ENCODE data around the gene BOC. TPM values are rescaled to one million over a fixed set of nuclear protein-coding genes. Genes with fewer than 3 reads are reported as not detected.

Gene BOC
- polyA plus RNA-seq, 1 experiment, result 11.2 TPM

DNA sequence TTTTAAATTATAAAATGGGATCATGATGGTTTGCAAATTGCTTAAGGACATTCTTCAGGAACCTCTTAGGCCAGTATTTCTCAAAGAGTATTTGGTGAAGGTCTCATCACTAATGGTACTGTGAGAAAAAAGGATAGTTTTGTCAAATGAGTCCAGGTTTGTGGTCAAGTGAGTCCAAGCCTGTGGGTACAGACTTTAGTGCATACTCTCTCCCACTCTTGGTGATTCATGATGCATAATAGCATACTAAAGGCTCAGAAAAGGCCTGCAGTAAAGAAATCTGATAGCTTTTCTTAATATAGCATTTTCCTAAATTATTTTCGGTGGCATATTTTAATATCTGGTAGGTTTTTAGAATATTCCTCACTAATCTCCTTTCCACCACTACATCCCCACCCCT is 20.0 kb downstream of the BOC start:
- TF ChIP-seq CTCF (IDR thresholded peaks at IDR 0.05; ENCODE audit: low read depth, low read length), result no peak
- H3K27me3 ChIP-seq (ENCODE audit: control insufficient read depth, insufficient read depth, low read length), result no peaks in the 10 kb centered on the region
- no peak for DNase-seq (ENCODE audit: low read depth, low spot score)
- no peak overlapping the region for H3K4me3 ChIP-seq (ENCODE audit: low read depth, low read length)
- no peaks in the 10 kb centered on the region for H3K9me3 ChIP-seq (ENCODE audit: control insufficient read depth, insufficient read depth, low read length)
- peak overlapping the region; percentile 63 for H3K27ac ChIP-seq (ENCODE audit: low read depth, low read length)
- ChIA-PET CTCF (no interaction called here), POLR2A (interaction anchor here (1.1 kb wide), 1 partner anchor 57 kb away, joined by 3 read pairs; no protein-coding TSS in a partner anchor)

- no peak for TF ChIP-seq CTCF (IDR thresholded peaks at IDR 0.05; ENCODE audit: low read depth, low read length)
These were observed 20.5 kb downstream of the BOC start for GRCh38 chr3:113231827-113232253.

GRCh38 chr3:113232342-113232741 is 21.0 kb downstream of the BOC start:
- no peak for DNase-seq (ENCODE audit: low read depth, low spot score)
- ChIA-PET POLR2A (interaction anchor here (1.3 kb wide), 1 partner anchor 65 kb away, joined by 7 read pairs; no protein-coding TSS in a partner anchor), CTCF (no interaction called here)
- H3K4me3 ChIP-seq (ENCODE audit: low read depth, low read length), result no peak overlapping the region
- no peaks in the 10 kb centered on the region for H3K27me3 ChIP-seq (ENCODE audit: control insufficient read depth, insufficient read depth, low read length)
- no peaks in the 10 kb centered on the region for H3K9me3 ChIP-seq (ENCODE audit: control insufficient read depth, insufficient read depth, low read length)
- no peak for TF ChIP-seq CTCF (IDR thresholded peaks at IDR 0.05; ENCODE audit: low read depth, low read length)
- peak overlapping the region; percentile 63 for H3K27ac ChIP-seq (ENCODE audit: low read depth, low read length)

More at GRCh38 chr3:113231827-113232253, 20.5 kb downstream of the BOC start:
- H3K9me3 ChIP-seq (ENCODE audit: control insufficient read depth, insufficient read depth, low read length), result no peaks in the 10 kb centered on the region
- no peak overlapping the region for H3K4me3 ChIP-seq (ENCODE audit: low read depth, low read length)
- H3K27me3 ChIP-seq (ENCODE audit: control insufficient read depth, insufficient read depth, low read length), result no peaks in the 10 kb centered on the region
- DNase-seq (ENCODE audit: low read depth, low spot score), result no peak
- peak overlapping the region; percentile 63 for H3K27ac ChIP-seq (ENCODE audit: low read depth, low read length)
- CTCF ChIA-PET, result no interaction called here
- POLR2A ChIA-PET, result interaction anchor here (1.1 to 1.3 kb wide), 2 partner anchors 56 to 65 kb away, joined by 3 to 7 read pairs; no protein-coding TSS in a partner anchor

DNA sequence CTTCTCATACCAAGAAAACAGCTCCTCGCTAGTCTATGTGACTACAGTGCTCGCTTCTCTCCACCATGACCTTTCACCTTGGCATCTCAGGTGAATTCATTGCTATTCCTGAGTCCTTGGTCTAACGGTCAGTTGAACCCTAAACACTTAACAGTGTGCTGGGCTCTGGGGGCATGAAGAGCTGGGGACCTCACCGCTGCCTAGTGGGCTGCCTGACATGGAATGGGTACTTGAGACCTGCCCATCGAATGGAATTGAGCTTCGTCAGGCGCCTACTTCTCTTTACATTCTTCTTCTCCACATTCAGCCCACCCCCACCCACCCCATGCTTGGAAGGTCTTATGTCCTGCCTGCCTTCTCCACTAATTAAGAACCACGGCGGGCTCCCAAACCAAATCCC is 22.1 kb downstream of the BOC start:
- TF ChIP-seq CTCF (IDR thresholded peaks at IDR 0.05; ENCODE audit: low read depth, low read length), result no peak
- no peak overlapping the region for H3K4me3 ChIP-seq (ENCODE audit: low read depth, low read length)

GRCh38 chr3:113234028-113234427 is 22.7 kb downstream of the BOC start:
- H3K4me3 ChIP-seq (ENCODE audit: low read depth, low read length), result no peak overlapping the region
- no peak overlapping the region for H3K27ac ChIP-seq (ENCODE audit: low read depth, low read length)
- H3K27me3 ChIP-seq (ENCODE audit: control insufficient read depth, insufficient read depth, low read length), result no peaks in the 10 kb centered on the region
- POLR2A ChIA-PET, result no interaction called here
- CTCF ChIA-PET, result interaction anchor here (0.9 kb wide), 1 partner anchor 199 kb away, joined by 3 read pairs; no protein-coding TSS in a partner anchor
- TF ChIP-seq CTCF (IDR thresholded peaks at IDR 0.05; ENCODE audit: low read depth, low read length), result no peak
- no peak for DNase-seq (ENCODE audit: low read depth, low spot score)
- no peaks in the 10 kb centered on the region for H3K9me3 ChIP-seq (ENCODE audit: control insufficient read depth, insufficient read depth, low read length)

More for the DNA sequence above, 22.1 kb downstream of the BOC start:
- CTCF ChIA-PET, result no interaction called here
- DNase-seq (ENCODE audit: low read depth, low spot score), result no peak
- Histone ChIP-seq H3K27ac (ENCODE audit: low read depth, low read length) (no peak overlapping the region), H3K9me3 (ENCODE audit: control insufficient read depth, insufficient read depth, low read length) (no peaks in the 10 kb centered on the region), H3K27me3 (ENCODE audit: control insufficient read depth, insufficient read depth, low read length) (no peaks in the 10 kb centered on the region)
- POLR2A ChIA-PET, result interaction anchor here (0.6 kb wide), 1 partner anchor 21 kb away, joined by 3 read pairs; no protein-coding TSS in a partner anchor
